Panc1 (cell line): ENCODE results near the gene DONSON.

ENCODE experiments used
- POLR2AphosphoS5 ChIP-seq: IDR thresholded peaks from 2 replicates; pipeline ENCODE4 v1.6.1; 2012; ENCODE audit warnings: mild to moderate bottlenecking, low read depth, low read length, moderate library complexity
- SIN3A ChIP-seq: IDR thresholded peaks from 2 replicates; pipeline ENCODE4 v1.6.1; 2012; ENCODE audit warnings: low read depth, mild to moderate bottlenecking, low read length, moderate library complexity, borderline replicate concordance; ENCODE audit not compliant: insufficient read depth
- TCF7L2 ChIP-seq: IDR thresholded peaks from 2 replicates; pipeline ENCODE4 v1.6.1; 2011; ENCODE audit warnings: mild to moderate bottlenecking, low read depth, low read length, inconsistent platforms
- TF ChIP-seq, protein P1 (sequence below): fragments of 450-650 bp; IDR thresholded peaks from 2 replicates; pipeline ENCODE4 v1.5.1; 2017; ENCODE audit warnings: mild to moderate bottlenecking
- TF ChIP-seq, protein P2 (sequence below), 2 experiments: IDR thresholded peaks; 2 replicates each; pipeline ENCODE4 v1.6.1; 2011 to 2012; ENCODE audit warnings: low read depth in 2 of 2, control low read depth in 1 of 2, low read length in 1 of 2, mild to moderate bottlenecking in 1 of 2, moderate library complexity in 1 of 2; ENCODE audit not compliant: insufficient read depth in 1 of 2

DNA sequence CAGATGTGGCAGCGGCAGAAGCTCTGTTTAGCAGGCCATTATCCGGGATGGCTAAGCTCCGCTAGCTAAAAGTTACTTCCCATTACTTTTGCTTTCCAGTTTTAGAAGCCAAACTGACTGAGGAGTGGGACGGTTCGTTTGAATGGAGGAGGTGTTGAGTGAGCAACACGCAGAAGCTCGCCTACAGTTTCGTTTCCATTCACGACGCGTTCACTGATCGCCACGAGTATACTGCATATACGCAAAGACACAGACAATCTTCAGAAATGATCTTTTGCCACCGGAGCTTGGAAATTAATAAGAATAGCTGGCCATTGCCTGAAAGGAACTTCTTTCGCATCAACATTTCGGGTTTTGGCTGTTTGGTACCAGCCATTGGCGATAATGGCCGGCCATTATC lies 31.0 kb downstream of the DONSON start:
- TF ChIP-seq, protein P1, sequence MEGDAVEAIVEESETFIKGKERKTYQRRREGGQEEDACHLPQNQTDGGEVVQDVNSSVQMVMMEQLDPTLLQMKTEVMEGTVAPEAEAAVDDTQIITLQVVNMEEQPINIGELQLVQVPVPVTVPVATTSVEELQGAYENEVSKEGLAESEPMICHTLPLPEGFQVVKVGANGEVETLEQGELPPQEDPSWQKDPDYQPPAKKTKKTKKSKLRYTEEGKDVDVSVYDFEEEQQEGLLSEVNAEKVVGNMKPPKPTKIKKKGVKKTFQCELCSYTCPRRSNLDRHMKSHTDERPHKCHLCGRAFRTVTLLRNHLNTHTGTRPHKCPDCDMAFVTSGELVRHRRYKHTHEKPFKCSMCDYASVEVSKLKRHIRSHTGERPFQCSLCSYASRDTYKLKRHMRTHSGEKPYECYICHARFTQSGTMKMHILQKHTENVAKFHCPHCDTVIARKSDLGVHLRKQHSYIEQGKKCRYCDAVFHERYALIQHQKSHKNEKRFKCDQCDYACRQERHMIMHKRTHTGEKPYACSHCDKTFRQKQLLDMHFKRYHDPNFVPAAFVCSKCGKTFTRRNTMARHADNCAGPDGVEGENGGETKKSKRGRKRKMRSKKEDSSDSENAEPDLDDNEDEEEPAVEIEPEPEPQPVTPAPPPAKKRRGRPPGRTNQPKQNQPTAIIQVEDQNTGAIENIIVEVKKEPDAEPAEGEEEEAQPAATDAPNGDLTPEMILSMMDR: no peak
- no peak for TF ChIP-seq SIN3A
- TF ChIP-seq, protein P2, sequence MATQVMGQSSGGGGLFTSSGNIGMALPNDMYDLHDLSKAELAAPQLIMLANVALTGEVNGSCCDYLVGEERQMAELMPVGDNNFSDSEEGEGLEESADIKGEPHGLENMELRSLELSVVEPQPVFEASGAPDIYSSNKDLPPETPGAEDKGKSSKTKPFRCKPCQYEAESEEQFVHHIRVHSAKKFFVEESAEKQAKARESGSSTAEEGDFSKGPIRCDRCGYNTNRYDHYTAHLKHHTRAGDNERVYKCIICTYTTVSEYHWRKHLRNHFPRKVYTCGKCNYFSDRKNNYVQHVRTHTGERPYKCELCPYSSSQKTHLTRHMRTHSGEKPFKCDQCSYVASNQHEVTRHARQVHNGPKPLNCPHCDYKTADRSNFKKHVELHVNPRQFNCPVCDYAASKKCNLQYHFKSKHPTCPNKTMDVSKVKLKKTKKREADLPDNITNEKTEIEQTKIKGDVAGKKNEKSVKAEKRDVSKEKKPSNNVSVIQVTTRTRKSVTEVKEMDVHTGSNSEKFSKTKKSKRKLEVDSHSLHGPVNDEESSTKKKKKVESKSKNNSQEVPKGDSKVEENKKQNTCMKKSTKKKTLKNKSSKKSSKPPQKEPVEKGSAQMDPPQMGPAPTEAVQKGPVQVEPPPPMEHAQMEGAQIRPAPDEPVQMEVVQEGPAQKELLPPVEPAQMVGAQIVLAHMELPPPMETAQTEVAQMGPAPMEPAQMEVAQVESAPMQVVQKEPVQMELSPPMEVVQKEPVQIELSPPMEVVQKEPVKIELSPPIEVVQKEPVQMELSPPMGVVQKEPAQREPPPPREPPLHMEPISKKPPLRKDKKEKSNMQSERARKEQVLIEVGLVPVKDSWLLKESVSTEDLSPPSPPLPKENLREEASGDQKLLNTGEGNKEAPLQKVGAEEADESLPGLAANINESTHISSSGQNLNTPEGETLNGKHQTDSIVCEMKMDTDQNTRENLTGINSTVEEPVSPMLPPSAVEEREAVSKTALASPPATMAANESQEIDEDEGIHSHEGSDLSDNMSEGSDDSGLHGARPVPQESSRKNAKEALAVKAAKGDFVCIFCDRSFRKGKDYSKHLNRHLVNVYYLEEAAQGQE (IDR thresholded peaks at IDR 0.05; ENCODE audit: insufficient read depth in 1 of 2, low read depth in 2 of 2, low read length in 1 of 2): no peak
- TF ChIP-seq POLR2AphosphoS5: no peak
- TF ChIP-seq TCF7L2: no peak
